Lower leg skin (tissue), 4 donors: ENCODE data around the gene TNFRSF8. TPM values are rescaled to one million over a fixed set of nuclear protein-coding genes. Genes with fewer than 3 reads are reported as not detected.

ENCODE experiments used
- DNase-seq, 2 donors: peaks; one replicate each; pipeline ENCODE4 v3.0.0-alpha.2; 2019; ENCODE audit warnings: low spot score in 2 of 2
- H3K4me3 ChIP-seq: fragments of 200-600 bp; sonication (generic); 2 replicates; pipeline ENCODE4 v1.5.1; 2017; ENCODE audit warnings: mild to moderate bottlenecking, low read depth; ENCODE audit not compliant: poor library complexity, severe bottlenecking
- POLR2A ChIP-seq, 2 donors: fragments of 450-650 bp; IDR thresholded peaks; one replicate each; pipeline ENCODE4 v1.6.1; 2016 to 2017; ENCODE audit warnings: antibody characterized with exemption in 2 of 2, mild to moderate bottlenecking in 1 of 2, moderate library complexity in 1 of 2
- WGBS, 2 donors: methylation state at CpG; one replicate each; pipeline ENCODE4 v1.1.5; 2018; 5-methylcytosine and 5-hydroxymethylcytosine counted together
- intact Hi-C: fragments of 100-400 bp; cut with DNase I; formaldehyde crosslinking; loops from one replicate; pipeline ENCODE4 v1.15.0; 2023; ENCODE audit warnings: low total_unique reads
- total RNA-seq, 4 donors: library from RNA; depleted of rRNA; stranded (reverse); fragments of >200 nt; gene quantifications; one replicate each; pipeline ENCODE4 v1.1.0, GENCODE V29; 2016
- TF ChIP-seq, protein P1 (sequence below), 3 donors: fragments of 450-650 bp; IDR thresholded peaks; one replicate each; pipeline ENCODE4 v1.5.1; 2016; ENCODE audit warnings: antibody characterized with exemption in 3 of 3, mild to moderate bottlenecking in 3 of 3, moderate library complexity in 2 of 3

TNFRSF8 gene
- total RNA-seq, 4 donors from 2014 or later, result 0.72 to 4.1 (median 1.9) TPM

DNA sequence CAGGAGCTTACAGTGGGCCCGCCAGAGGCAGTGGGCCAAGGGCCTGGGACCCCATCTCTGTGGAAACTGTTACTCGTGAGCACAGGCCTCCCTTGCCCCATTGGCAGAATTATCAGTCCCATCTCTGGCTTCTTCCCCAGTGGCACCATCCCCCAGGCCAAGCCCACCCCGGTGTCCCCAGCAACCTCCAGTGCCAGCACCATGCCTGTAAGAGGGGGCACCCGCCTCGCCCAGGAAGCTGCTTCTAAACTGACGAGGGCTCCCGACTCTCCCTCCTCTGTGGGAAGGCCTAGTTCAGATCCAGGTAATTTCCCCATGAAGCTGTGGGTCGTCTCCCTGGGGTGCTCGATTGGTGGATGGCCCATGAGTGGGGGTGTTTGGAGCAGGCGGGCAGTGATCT, 46.8 kb downstream of the TNFRSF8 start:
- no peak for DNase-seq
- intact Hi-C loops, result no loop called here
- no peak for TF ChIP-seq POLR2A (IDR thresholded peaks at IDR 0.05)
- TF ChIP-seq, protein P1, sequence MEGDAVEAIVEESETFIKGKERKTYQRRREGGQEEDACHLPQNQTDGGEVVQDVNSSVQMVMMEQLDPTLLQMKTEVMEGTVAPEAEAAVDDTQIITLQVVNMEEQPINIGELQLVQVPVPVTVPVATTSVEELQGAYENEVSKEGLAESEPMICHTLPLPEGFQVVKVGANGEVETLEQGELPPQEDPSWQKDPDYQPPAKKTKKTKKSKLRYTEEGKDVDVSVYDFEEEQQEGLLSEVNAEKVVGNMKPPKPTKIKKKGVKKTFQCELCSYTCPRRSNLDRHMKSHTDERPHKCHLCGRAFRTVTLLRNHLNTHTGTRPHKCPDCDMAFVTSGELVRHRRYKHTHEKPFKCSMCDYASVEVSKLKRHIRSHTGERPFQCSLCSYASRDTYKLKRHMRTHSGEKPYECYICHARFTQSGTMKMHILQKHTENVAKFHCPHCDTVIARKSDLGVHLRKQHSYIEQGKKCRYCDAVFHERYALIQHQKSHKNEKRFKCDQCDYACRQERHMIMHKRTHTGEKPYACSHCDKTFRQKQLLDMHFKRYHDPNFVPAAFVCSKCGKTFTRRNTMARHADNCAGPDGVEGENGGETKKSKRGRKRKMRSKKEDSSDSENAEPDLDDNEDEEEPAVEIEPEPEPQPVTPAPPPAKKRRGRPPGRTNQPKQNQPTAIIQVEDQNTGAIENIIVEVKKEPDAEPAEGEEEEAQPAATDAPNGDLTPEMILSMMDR (IDR thresholded peaks at IDR 0.05), result no peak
- 93 to 95% methylated on average over 10 of the region's 10 CpGs for WGBS, 2 donors
- H3K4me3 ChIP-seq, result no peak overlapping the region

DNA sequence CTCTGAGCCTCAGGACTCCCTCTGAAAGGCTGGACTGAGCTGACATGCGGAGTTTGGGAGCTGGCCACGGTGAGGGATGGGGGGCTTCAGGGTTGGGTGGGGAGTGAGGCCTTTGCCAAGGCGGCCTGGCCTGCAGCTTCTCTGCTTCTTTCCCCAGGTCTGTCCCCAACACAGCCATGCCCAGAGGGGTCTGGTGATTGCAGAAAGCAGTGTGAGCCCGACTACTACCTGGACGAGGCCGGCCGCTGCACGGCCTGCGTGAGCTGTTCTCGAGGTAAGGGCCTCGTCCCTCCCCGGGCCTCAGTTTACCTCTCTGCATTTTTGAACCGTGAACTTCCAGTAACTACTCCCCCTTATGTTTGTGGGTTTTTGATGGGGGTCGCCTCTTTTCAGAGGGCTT, 48.6 kb downstream of the TNFRSF8 start:
- TF ChIP-seq, protein P1 (IDR thresholded peaks at IDR 0.05), result no peak
- no peak for TF ChIP-seq POLR2A (IDR thresholded peaks at IDR 0.05)
- intact Hi-C loops, result no loop called here
- no peak overlapping the region for H3K4me3 ChIP-seq
- DNase-seq, result no peak
- WGBS, 2 donors, result 89 to 94% methylated on average over 14 of the region's 14 CpGs

DNA sequence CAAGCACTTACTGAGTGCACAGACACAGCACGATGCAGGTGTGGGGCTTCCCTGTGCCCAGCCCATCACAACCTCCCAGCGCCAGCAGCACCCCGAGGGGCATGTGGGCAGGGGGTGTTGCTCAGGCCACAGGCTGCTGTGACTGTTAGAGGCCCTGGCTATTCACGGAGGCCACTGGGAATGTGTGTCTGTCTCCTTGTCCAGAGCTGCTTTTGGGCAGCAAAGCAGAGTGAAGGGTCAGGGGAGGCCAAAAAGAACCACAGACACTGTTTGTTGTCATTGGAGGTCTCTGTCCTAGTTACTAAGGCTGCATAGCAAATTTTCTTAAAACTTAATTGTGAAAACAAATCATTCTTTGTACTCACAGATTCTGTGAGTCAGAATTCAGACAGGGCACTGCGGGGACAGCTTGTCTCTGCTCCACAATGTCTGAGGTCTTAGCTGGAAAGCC, 49.6 kb downstream of the TNFRSF8 start:
- intact Hi-C loops, result no loop called here
- DNase-seq, result no peak
- TF ChIP-seq, protein P1 (IDR thresholded peaks at IDR 0.05), result no peak
- no peak for TF ChIP-seq POLR2A (IDR thresholded peaks at IDR 0.05)
- no peak overlapping the region for H3K4me3 ChIP-seq
- WGBS, 2 donors, result 47 to 69% methylated on average over 5 of the region's 5 CpGs

DNA sequence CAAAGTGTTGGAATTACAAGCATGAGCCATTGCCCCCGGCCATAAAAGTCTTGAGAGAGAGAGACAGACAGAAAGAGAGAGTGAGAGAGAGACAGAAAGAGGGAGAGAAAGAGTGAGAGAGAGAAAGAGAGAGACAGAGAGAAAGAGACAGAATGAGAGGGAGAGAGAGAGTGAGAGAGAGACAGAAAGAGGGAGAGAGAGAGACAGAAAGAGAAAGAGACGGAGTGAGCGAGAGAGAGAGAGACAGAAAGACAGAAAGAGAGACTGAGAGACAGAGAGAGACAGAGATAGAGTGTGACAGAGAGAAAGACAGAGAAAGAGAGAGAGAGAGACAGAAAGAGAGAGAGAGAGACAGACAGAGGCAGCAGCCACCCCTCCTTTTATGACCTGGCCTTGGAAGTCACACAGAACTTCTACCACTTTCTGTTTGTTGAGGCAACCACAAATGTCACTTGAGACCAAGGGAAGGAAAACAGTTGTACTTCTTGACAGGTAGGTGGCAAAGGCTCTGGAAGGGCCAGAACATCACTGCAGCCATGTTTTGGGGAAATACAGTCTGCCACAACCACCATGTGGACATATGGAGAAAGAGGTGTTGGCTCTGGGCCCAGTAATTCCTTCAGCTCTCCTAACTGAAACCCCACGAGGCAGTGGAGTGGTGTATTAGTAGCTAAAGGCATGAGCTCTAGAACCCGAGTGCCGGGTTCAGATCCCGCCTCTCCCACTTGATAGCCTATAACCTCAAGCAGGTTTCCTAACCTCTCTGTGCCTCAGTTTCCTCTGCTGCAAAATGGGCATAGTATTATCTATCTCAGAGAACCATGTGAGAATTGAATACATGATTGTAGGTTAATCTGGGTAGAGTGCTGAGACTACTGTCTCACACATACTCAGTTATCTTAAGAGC, 50.6 kb downstream of the TNFRSF8 start:
- TF ChIP-seq POLR2A (IDR thresholded peaks at IDR 0.05), result no peak
- TF ChIP-seq, protein P1 (IDR thresholded peaks at IDR 0.05), result no peak
- H3K4me3 ChIP-seq, result no peak overlapping the region
- intact Hi-C loops, result no loop called here
- DNase-seq, result no peak
- 74 to 79% methylated on average over 7 of the region's 7 CpGs for whole genome bisulfite sequencing, 2 donors

DNA sequence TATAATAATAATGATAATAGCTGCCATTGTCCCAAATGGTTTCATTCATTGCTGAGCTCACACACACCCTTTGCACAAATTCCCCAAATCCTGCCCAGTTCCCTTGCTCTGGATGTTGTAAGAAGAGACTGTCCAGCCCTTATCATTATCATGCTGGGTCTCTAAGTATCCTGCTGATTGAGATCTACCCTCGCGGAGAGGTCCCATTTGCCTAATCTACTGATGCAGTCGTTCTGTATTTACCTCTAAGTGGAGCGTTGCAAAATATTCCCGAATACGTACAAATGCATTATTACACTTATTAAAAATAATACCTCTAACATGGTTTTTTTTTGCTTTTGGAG, 51.2 kb downstream of the TNFRSF8 start:
- intact Hi-C loops, result no loop called here
- WGBS, 2 donors, result 84 to 89% methylated on average over 6 of the region's 6 CpGs
- TF ChIP-seq, protein P1 (IDR thresholded peaks at IDR 0.05), result no peak
- no peak for TF ChIP-seq POLR2A (IDR thresholded peaks at IDR 0.05)
- H3K4me3 ChIP-seq, result no peak overlapping the region
- DNase-seq, result no peak
